SK-N-SH (cell line): Measurements from ENCODE around the gene MGAT5B. TPM values are rescaled to one million over a fixed set of nuclear protein-coding genes. Genes with fewer than 3 reads are reported as not detected.

ENCODE experiments used
- CTCF ChIA-PET: fragments of 300-600, 350-600 bp; formaldehyde crosslinking; extraction: SDS; loops from one replicate; lab custom pipeline; 2021; lab: Yijun Ruan, JAX
- POLR2A ChIA-PET: fragments of 350-600 bp; sonication (Branson Sonifier 250); formaldehyde crosslinking; extraction: SDS; loops from one replicate; lab custom pipeline; 2020; ENCODE audit warnings: antibody characterized with exemption, inconsistent platforms; lab: Yijun Ruan, JAX
- DNase-seq: peaks from one replicate; pipeline ENCODE4 v3.0.0; 2012
- H2AFZ ChIP-seq: fragments of 200-600 bp; sonication (generic); 2 replicates; pipeline ENCODE4 v1.8.1; 2016; ENCODE audit warnings: antibody characterized with exemption, mild to moderate bottlenecking, low read depth
- H3F3A ChIP-seq: fragments of 200-600 bp; sonication (generic); replicated peaks from 2 replicates; pipeline ENCODE3; 2016; ENCODE audit warnings: antibody characterized with exemption, mild to moderate bottlenecking; ENCODE audit not compliant: insufficient read depth
- H3K27ac ChIP-seq, 2 experiments: fragments of 200-500 bp in 1 of 2; fragments of 200-600 bp in 1 of 2; sonication (Bioruptor generic) in 1 of 2; sonication (generic), shearing (Covaris generic) in 1 of 2; 2 replicates each; pipeline versions ENCODE4 v1.5.1 to v1.6.1; 2014 to 2016; ENCODE audit warnings: low read depth in 2 of 2, inconsistent platforms in 1 of 2, low read length in 1 of 2, mild to moderate bottlenecking in 1 of 2, mixed read lengths in 1 of 2
- H3K27me3 ChIP-seq: fragments of 200-600 bp; sonication (generic), shearing (Covaris generic); 2 replicates; pipeline ENCODE4 v1.6.1; 2016; ENCODE audit warnings: mixed run types; ENCODE audit not compliant: insufficient read depth
- H3K36me3 ChIP-seq, 2 experiments: fragments of 200-500 bp in 1 of 2; fragments of 200-600 bp in 1 of 2; sonication (Bioruptor generic) in 1 of 2; sonication (generic) in 1 of 2; replicated peaks in 1 of 2; 2 replicates each; pipeline versions ENCODE3 to v1.5.1; 2014 to 2016; ENCODE audit warnings: low read length in 1 of 2, mild to moderate bottlenecking in 1 of 2; ENCODE audit not compliant: insufficient read depth in 2 of 2, control insufficient read depth in 1 of 2
- H3K4me1 ChIP-seq, 2 experiments: fragments of 200-500 bp in 1 of 2; fragments of 200-600 bp in 1 of 2; sonication (Bioruptor generic) in 1 of 2; sonication (generic), shearing (Covaris generic) in 1 of 2; 2 replicates each; pipeline versions ENCODE4 v1.5.1 to v1.6.1; 2014 to 2016; ENCODE audit warnings: low read depth in 1 of 2, low read length in 1 of 2, mixed run types in 1 of 2; ENCODE audit not compliant: insufficient read depth in 2 of 2, control insufficient read depth in 1 of 2
- H3K4me2 ChIP-seq: fragments of 200-600 bp; sonication (generic), shearing (Covaris generic); 2 replicates; pipeline ENCODE4 v1.6.1; 2017; ENCODE audit warnings: mixed run types
- H3K4me3 ChIP-seq, 2 experiments: fragments of 200-500 bp in 1 of 2; fragments of 200-600 bp in 1 of 2; sonication (Bioruptor generic) in 1 of 2; sonication (generic), shearing (Covaris generic) in 1 of 2; 2 replicates each; pipeline versions ENCODE4 v1.5.1 to v1.8.1; 2014 to 2016; ENCODE audit warnings: low read depth in 2 of 2, inconsistent platforms in 1 of 2, low read length in 1 of 2, mild to moderate bottlenecking in 1 of 2, mixed read lengths in 1 of 2, moderate library complexity in 1 of 2
- H3K79me2 ChIP-seq: fragments of 200-600 bp; sonication (generic); 2 replicates; pipeline ENCODE4 v1.8.1; 2017; ENCODE audit warnings: mild to moderate bottlenecking; ENCODE audit not compliant: insufficient read depth
- H3K9ac ChIP-seq: fragments of 200-600 bp; sonication (generic); 2 replicates; pipeline ENCODE4 v1.6.1; 2017; ENCODE audit warnings: mixed run types
- H3K9me2 ChIP-seq: fragments of 200-600 bp; sonication (generic); 2 replicates; pipeline ENCODE4 v1.6.1; 2017; ENCODE audit warnings: mixed run types
- H3K9me3 ChIP-seq: fragments of 200-600 bp; sonication (generic); 2 replicates; pipeline ENCODE4 v1.6.1; 2017; ENCODE audit warnings: mixed run types, mild to moderate bottlenecking, moderate library complexity
- H4K20me1 ChIP-seq: fragments of 200-600 bp; sonication (generic); 2 replicates; pipeline ENCODE4 v1.6.1; 2017; ENCODE audit warnings: mild to moderate bottlenecking, mixed run types; ENCODE audit not compliant: insufficient read depth
- CHD2 ChIP-seq: fragments of 150-350 bp; IDR thresholded peaks from 2 replicates; pipeline ENCODE4 v1.6.1; 2018; ENCODE audit warnings: low read length; ENCODE audit not compliant: partially characterized antibody
- ELF1 ChIP-seq: IDR thresholded peaks from 2 replicates; pipeline ENCODE4 v1.4.0; 2012
- EP300 ChIP-seq, 2 experiments: IDR thresholded peaks; 2 replicates each; pipeline versions ENCODE4 v1.4.0 to v1.6.1; 2012; ENCODE audit warnings: borderline replicate concordance in 1 of 2, low read depth in 1 of 2, low read length in 1 of 2
- FOSL2 ChIP-seq: IDR thresholded peaks from 2 replicates; pipeline ENCODE4 v1.4.0; 2012; ENCODE audit warnings: low read depth, mild to moderate bottlenecking, moderate library complexity, borderline replicate concordance
- JUND ChIP-seq: IDR thresholded peaks from 2 replicates; pipeline ENCODE4 v1.4.0; 2012
- MXI1 ChIP-seq: IDR thresholded peaks from 2 replicates; pipeline ENCODE4 v1.6.1; 2012; ENCODE audit warnings: mild to moderate bottlenecking, low read depth, low read length, improper control_type of control experiment
- NRF1 ChIP-seq: IDR thresholded peaks from 2 replicates; pipeline ENCODE4 v1.6.1; 2012; ENCODE audit warnings: low read depth, mild to moderate bottlenecking, low read length
- POLR2AphosphoS5 ChIP-seq: IDR thresholded peaks from 2 replicates; pipeline ENCODE4 v1.6.1; 2012; ENCODE audit warnings: low read depth, low read length
- RAD21 ChIP-seq: IDR thresholded peaks from 2 replicates; pipeline ENCODE4 v1.6.1; 2012; ENCODE audit warnings: mild to moderate bottlenecking, low read length
- RFX5 ChIP-seq: IDR thresholded peaks from 2 replicates; pipeline ENCODE4 v1.6.1; 2012; ENCODE audit warnings: mild to moderate bottlenecking, improper control_type of control experiment, low read length
- SMC3 ChIP-seq: IDR thresholded peaks from 2 replicates; pipeline ENCODE4 v1.6.1; 2012; ENCODE audit warnings: low read depth, low read length, improper control_type of control experiment
- YY1 ChIP-seq: IDR thresholded peaks from 2 replicates; pipeline ENCODE4 v1.4.0; 2012; ENCODE audit warnings: low read depth, mild to moderate bottlenecking
- WGBS: methylation state at CpG from one replicate; pipeline ENCODE4 v1.1.6; 2017; ENCODE audit warnings: low lambda C conversion rate; 5-methylcytosine and 5-hydroxymethylcytosine counted together
- polyA plus RNA-seq, 3 experiments: library from polyadenylated mRNA; depleted of rRNA; stranded (reverse); fragments of >200 nt; gene quantifications; 2 replicates each; pipeline ENCODE4 v1.2.3, GENCODE V29; 2012
- TF ChIP-seq, protein P1 (sequence below): IDR thresholded peaks from 2 replicates; pipeline ENCODE4 v1.4.0; 2012; ENCODE audit warnings: low read depth, borderline replicate concordance
- TF ChIP-seq, protein P2 (sequence below): IDR thresholded peaks from 2 replicates; pipeline ENCODE4; 2012
- TF ChIP-seq, protein P3 (sequence below): IDR thresholded peaks from 2 replicates; pipeline ENCODE4 v1.4.0; 2012; ENCODE audit warnings: low read depth, borderline replicate concordance

MGAT5B gene
- polyA plus RNA-seq, 1 of the 3 experiments (the other 2 are of a cell fraction), result 13.8 TPM

DNA sequence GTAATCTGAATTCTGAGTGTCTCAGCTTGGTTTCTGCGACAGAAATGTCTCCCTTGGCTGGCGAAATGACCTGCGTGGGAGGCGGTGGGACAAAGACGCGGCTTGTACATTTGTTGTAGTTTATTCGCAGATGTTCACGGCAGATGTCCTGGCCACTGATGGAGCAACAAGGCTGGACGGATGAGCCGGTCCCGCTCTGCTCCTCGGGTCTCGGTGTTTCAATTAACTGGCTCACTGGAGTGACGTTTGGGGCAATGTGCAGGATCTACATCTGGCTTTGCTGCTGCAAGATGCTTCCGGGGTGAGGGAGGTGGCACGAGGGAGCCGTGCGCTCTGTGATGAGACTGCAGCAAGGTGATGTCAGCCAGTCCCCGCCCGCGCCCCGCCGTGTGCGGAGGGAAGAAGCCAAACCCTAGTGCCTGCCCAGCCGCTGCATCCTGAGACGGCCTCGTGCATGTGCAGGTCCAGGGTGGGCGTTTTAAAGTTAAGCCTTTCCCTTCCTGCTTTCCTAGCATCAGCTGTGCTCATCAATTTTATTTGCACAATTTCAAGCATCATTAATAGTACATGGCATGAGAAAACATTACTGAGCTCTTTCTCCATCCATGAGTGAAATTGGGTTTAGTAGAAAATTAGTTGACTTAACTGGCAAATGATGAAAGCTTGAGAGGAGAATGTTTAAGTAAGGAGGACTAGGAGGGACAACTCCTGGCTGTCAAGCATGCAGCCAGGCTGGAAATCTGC is 44.4 kb downstream of the MGAT5B start:
- 0 out of 2 replicates have a peak, but pooled peaks cover 3% of the 10 kb centered on the region for H3K9me3 ChIP-seq
- no peaks in the 10 kb centered on the region for H3K79me2 ChIP-seq
- H3K4me2 ChIP-seq, result no peak overlapping the region
- peaks cover 1 to 3% of the 10 kb centered on the region in 2 experiments for H3K36me3 ChIP-seq
- no peaks in the 10 kb centered on the region for H3K9me2 ChIP-seq
- TF ChIP-seq JUND (no peak), SMC3 (no peak), POLR2AphosphoS5 (no peak), RAD21 (no peak), RFX5 (no peak), EP300 (IDR thresholded peaks at IDR 0.05; ENCODE audit: borderline replicate concordance in 1 of 2, low read depth in 1 of 2, low read length in 1 of 2) (no peak), FOSL2 (no peak), CHD2 (no peak), ELF1 (no peak), NRF1 (no peak), YY1 (no peak), MXI1 (no peak)
- TF ChIP-seq, protein P1, sequence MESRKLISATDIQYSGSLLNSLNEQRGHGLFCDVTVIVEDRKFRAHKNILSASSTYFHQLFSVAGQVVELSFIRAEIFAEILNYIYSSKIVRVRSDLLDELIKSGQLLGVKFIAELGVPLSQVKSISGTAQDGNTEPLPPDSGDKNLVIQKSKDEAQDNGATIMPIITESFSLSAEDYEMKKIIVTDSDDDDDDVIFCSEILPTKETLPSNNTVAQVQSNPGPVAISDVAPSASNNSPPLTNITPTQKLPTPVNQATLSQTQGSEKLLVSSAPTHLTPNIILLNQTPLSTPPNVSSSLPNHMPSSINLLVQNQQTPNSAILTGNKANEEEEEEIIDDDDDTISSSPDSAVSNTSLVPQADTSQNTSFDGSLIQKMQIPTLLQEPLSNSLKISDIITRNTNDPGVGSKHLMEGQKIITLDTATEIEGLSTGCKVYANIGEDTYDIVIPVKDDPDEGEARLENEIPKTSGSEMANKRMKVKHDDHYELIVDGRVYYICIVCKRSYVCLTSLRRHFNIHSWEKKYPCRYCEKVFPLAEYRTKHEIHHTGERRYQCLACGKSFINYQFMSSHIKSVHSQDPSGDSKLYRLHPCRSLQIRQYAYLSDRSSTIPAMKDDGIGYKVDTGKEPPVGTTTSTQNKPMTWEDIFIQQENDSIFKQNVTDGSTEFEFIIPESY, result no peak
- TF ChIP-seq, protein P2, sequence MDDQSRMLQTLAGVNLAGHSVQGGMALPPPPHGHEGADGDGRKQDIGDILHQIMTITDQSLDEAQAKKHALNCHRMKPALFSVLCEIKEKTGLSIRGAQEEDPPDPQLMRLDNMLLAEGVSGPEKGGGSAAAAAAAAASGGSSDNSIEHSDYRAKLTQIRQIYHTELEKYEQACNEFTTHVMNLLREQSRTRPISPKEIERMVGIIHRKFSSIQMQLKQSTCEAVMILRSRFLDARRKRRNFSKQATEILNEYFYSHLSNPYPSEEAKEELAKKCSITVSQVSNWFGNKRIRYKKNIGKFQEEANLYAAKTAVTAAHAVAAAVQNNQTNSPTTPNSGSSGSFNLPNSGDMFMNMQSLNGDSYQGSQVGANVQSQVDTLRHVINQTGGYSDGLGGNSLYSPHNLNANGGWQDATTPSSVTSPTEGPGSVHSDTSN, result no peak
- TF ChIP-seq, protein P3, sequence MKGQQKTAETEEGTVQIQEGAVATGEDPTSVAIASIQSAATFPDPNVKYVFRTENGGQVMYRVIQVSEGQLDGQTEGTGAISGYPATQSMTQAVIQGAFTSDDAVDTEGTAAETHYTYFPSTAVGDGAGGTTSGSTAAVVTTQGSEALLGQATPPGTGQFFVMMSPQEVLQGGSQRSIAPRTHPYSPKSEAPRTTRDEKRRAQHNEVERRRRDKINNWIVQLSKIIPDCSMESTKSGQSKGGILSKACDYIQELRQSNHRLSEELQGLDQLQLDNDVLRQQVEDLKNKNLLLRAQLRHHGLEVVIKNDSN, result no peak
- TF ChIP-seq, all 33 proteins: peak for 0
- Histone ChIP-seq H3K4me1 (peaks cover 0 to 3% of the 10 kb centered on the region in 2 experiments; a peak in 1 of 4 replicates), H3F3A (no peaks in the 10 kb centered on the region), H2AFZ (no peak overlapping the region), H3K4me3 (no peak overlapping the region), H3K9ac (no peak overlapping the region), H4K20me1 (peaks cover 25% of the 10 kb centered on the region), H3K27me3 (no peaks in the 10 kb centered on the region), H3K27ac (no peak overlapping the region)
- no peak for DNase-seq
- WGBS, result 91% methylated on average over 27 of the region's 28 CpGs
- CTCF ChIA-PET, result interaction anchor here (0.9 kb wide), 1 partner anchor 44 kb away, joined by 5 read pairs; the partner anchor contains the start of gene MGAT5B
- POLR2A ChIA-PET, result no interaction called here
